Activated naive CD4-positive, alpha-beta T cell treated with anti-CD3 and anti-CD28 coated beads, Interleukin-2, amount 10 ng/mL, durations not matched to agents 7 days and 5 days (primary cell): ENCODE measurements around the gene PDP2.

Experiments
- CTCF ChIA-PET: fragments of 350-600 bp; sonication (Branson Sonifier 250); formaldehyde crosslinking; loops from one replicate; lab custom pipeline; 2021; ENCODE audit warnings: antibody characterized with exemption; lab: Charles Lee
- DNase-seq: peaks from one replicate; pipeline ENCODE4 v3.0.0-alpha.2; 2020
- H3K27ac Mint-ChIP-seq: one replicate; pipeline ENCODE4 v1.8.0; 2021; ENCODE audit warnings: mild to moderate bottlenecking, moderate library complexity, mixed read lengths
- H3K27me3 Mint-ChIP-seq: one replicate; pipeline ENCODE4 v1.8.0; 2021; ENCODE audit warnings: mild to moderate bottlenecking, mixed read lengths
- H3K36me3 Mint-ChIP-seq: one replicate; pipeline ENCODE4 v1.8.0; 2021; ENCODE audit warnings: mixed read lengths
- H3K4me1 Mint-ChIP-seq: one replicate; pipeline ENCODE4 v1.8.0; 2021; ENCODE audit warnings: mixed read lengths
- H3K4me3 Mint-ChIP-seq: one replicate; pipeline ENCODE4 v1.8.0; 2021; ENCODE audit warnings: mild to moderate bottlenecking, moderate library complexity, mixed read lengths
- H3K9me3 Mint-ChIP-seq: one replicate; pipeline ENCODE4 v1.8.0; 2021; ENCODE audit warnings: mixed read lengths

The PDP2 gene, protein sequence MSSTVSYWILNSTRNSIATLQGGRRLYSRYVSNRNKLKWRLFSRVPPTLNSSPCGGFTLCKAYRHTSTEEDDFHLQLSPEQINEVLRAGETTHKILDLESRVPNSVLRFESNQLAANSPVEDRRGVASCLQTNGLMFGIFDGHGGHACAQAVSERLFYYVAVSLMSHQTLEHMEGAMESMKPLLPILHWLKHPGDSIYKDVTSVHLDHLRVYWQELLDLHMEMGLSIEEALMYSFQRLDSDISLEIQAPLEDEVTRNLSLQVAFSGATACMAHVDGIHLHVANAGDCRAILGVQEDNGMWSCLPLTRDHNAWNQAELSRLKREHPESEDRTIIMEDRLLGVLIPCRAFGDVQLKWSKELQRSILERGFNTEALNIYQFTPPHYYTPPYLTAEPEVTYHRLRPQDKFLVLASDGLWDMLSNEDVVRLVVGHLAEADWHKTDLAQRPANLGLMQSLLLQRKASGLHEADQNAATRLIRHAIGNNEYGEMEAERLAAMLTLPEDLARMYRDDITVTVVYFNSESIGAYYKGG

GRCh38 chr16:66880288-66881013, at the start of gene PDP2:
Gene PDP2 (plus strand): TSS chr16:66880515. CDS start chr16:66884285, 3,770 bp downstream.
- H3K27ac Mint-ChIP-seq = peak within 1 kb of the TSS; percentile 89
- peak; percentile 96 for DNase-seq
- H3K4me3 Mint-ChIP-seq = peak within 1 kb of the TSS; percentile 99
- CTCF ChIA-PET = interaction anchor here (0.5 to 3.3 kb wide), 10 partner anchors 8 to 493 kb away, joined by 3 to 20 read pairs (median 4); partner anchors contain the start of gene NAE1
- no peaks in the 10 kb centered on the region for H3K9me3 Mint-ChIP-seq
- peaks cover 47% of the 10 kb centered on the region for H3K4me1 Mint-ChIP-seq
- H3K36me3 Mint-ChIP-seq = peaks cover 13% of the 10 kb centered on the region
- H3K27me3 Mint-ChIP-seq = peaks cover 6% of the 10 kb centered on the region

DNA sequence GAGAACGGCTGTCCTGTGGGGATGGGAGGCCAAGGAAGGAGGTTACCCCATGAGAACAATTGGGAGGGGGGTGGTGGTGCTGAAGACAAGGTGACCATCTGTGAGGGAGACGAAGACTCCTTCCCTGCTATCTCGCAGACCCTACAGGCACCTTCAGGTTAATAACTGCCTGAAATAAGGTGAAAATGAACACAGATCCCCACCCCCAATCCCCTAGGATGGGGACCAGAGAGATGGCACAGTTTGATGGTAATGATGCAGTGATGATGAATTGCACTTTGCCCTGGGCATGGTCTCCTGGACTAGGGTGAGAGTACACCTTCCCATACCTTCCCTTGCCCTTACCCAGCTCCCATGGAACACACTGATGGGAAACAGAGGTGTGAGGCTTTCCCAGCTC, 48.1 kb upstream of the PDP2 start:
- H3K4me3 Mint-ChIP-seq = no peak overlapping the region
- no peak for DNase-seq
- H3K36me3 Mint-ChIP-seq = peaks cover 10% of the 10 kb centered on the region
- no peak overlapping the region for H3K27ac Mint-ChIP-seq
- H3K4me1 Mint-ChIP-seq = peaks cover 29% of the 10 kb centered on the region
- H3K9me3 Mint-ChIP-seq = no peaks in the 10 kb centered on the region
- CTCF ChIA-PET = interaction anchor here (1.0 to 6.3 kb wide), 7 partner anchors 10 to 96 kb away, joined by 5 to 117 read pairs (median 12); partner anchors contain the start of genes CA7, DYNC1LI2 and PDP2
- peaks cover 4% of the 10 kb centered on the region for H3K27me3 Mint-ChIP-seq

- peaks cover 6% of the 10 kb centered on the region for H3K36me3 Mint-ChIP-seq
- CTCF ChIA-PET = interaction anchor here (2.8 to 6.3 kb wide), 4 partner anchors 10 to 36 kb away, joined by 20 to 117 read pairs (median 29); partner anchors contain the start of gene CA7
- DNase-seq = no peak
- H3K27me3 Mint-ChIP-seq = peaks cover 4% of the 10 kb centered on the region
- H3K4me3 Mint-ChIP-seq = no peak overlapping the region
- peaks cover 27% of the 10 kb centered on the region for H3K4me1 Mint-ChIP-seq
- no peak overlapping the region for H3K27ac Mint-ChIP-seq
- H3K9me3 Mint-ChIP-seq = no peaks in the 10 kb centered on the region
Observed at GRCh38 chr16:66832661-66833305, 47.5 kb upstream of the PDP2 start.

- H3K27me3 Mint-ChIP-seq = peaks cover 20% of the 10 kb centered on the region
- H3K4me1 Mint-ChIP-seq = peaks cover 10% of the 10 kb centered on the region
- no peak overlapping the region for H3K27ac Mint-ChIP-seq
- H3K4me3 Mint-ChIP-seq = no peak overlapping the region
- no peak for DNase-seq
- no peaks in the 10 kb centered on the region for H3K36me3 Mint-ChIP-seq
- no peaks in the 10 kb centered on the region for H3K9me3 Mint-ChIP-seq
- CTCF ChIA-PET = interaction anchor here (0.7 to 2.8 kb wide), 2 partner anchors 33 to 96 kb away, joined by 3 to 20 read pairs; no protein-coding TSS in a partner anchor
Observed at GRCh38 chr16:66834746-66835145, 45.6 kb upstream of the PDP2 start.

DNA sequence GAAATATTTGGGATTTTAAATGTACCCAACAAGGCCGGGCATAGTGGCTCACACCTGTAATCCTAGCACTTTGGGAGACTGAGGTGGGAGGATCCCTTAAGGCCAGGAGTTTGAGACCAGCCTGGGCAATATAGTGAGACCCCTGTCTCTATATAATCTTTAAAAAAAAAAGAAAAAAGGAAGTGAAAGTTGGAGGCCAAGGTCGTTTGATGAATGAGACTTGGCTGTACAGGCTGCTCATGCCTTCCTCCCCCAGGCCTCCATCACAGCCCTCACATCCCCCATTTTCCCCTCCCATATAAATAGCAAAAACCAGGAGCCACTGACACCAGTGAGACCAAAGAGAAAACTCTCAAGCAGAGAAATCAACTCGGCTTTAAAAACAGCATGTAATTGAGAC, 39.4 kb upstream of the PDP2 start:
- Mint-ChIP-seq H3K4me1 (peaks cover 9% of the 10 kb centered on the region), H3K36me3 (no peaks in the 10 kb centered on the region), H3K27me3 (peaks cover 68% of the 10 kb centered on the region), H3K27ac (no peak overlapping the region), H3K9me3 (no peaks in the 10 kb centered on the region), H3K4me3 (no peak overlapping the region)
- CTCF ChIA-PET = interaction anchor here (3.6 kb wide), 1 partner anchor 10 kb away, joined by 28 read pairs; the partner anchor contains the start of gene NAE1
- DNase-seq = no peak

GRCh38 chr16:66841366-66841765, 38.9 kb upstream of the PDP2 start:
- CTCF ChIA-PET = interaction anchor here (3.6 kb wide), 1 partner anchor 11 kb away, joined by 28 read pairs; the partner anchor contains the start of gene NAE1
- Mint-ChIP-seq H3K4me3 (no peak overlapping the region), H3K27ac (no peak overlapping the region), H3K9me3 (no peaks in the 10 kb centered on the region), H3K36me3 (no peaks in the 10 kb centered on the region), H3K27me3 (peaks cover 73% of the 10 kb centered on the region), H3K4me1 (peaks cover 9% of the 10 kb centered on the region)
- DNase-seq = no peak

DNA sequence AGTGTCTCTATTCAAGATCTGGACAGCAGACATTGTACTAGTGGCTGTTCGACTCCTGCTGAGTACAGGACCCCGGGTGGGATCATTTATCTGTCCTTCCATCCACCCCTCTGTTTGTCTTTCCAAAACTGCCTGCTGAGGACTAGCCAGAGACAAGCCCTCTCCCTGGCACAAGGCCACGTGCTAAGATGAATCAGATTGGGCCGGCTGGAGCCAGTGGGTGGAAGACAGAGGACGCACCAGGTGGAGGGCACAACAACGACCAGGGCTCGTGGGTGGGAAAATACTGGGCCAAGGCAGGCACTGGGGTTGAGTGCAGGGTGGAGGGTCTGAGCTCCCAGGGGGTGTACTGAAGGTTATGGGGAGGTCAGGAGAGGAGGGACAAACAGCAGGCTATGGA, 37.5 kb upstream of the PDP2 start:
- Mint-ChIP-seq H3K4me3 (no peak overlapping the region), H3K9me3 (no peaks in the 10 kb centered on the region)

DNA sequence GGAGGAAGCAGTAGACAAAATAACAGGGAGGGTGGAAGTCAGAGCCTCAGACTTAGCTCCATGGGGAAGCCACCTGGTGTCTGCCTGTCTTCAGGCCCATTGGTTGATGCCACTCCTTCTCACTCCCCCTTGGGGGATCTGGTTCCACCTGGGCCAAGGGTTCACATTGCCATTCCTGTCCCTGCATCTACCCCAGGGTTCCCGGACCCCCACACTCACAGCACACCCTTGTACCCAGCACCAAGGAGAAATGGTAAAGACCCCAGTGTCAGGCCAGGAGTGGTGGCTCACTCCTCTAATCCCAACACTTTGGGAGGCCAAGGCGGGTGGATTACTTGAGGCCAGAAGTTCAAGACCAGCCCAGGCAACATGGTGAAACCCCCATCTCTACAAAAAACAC, 37.1 kb upstream of the PDP2 start:
- DNase-seq = no peak
- Mint-ChIP-seq H3K36me3 (no peaks in the 10 kb centered on the region), H3K9me3 (no peaks in the 10 kb centered on the region), H3K4me1 (peaks cover 19% of the 10 kb centered on the region), H3K4me3 (no peak overlapping the region), H3K27ac (no peak overlapping the region), H3K27me3 (peaks cover 84% of the 10 kb centered on the region)
- CTCF ChIA-PET = interaction anchor here (0.7 to 8.7 kb wide), 4 partner anchors 13 to 25 kb away, joined by 3 to 44 read pairs (median 16); partner anchors contain the start of gene NAE1

More for the DNA sequence above, 37.5 kb upstream of the PDP2 start:
- no peak for DNase-seq
- CTCF ChIA-PET = interaction anchor here (0.6 to 3.6 kb wide), 4 partner anchors 12 to 235 kb away, joined by 3 to 28 read pairs (median 4); partner anchors contain the start of gene NAE1
- no peaks in the 10 kb centered on the region for H3K36me3 Mint-ChIP-seq
- peaks cover 15% of the 10 kb centered on the region for H3K4me1 Mint-ChIP-seq
- H3K27me3 Mint-ChIP-seq = peaks cover 85% of the 10 kb centered on the region
- no peak overlapping the region for H3K27ac Mint-ChIP-seq

DNA sequence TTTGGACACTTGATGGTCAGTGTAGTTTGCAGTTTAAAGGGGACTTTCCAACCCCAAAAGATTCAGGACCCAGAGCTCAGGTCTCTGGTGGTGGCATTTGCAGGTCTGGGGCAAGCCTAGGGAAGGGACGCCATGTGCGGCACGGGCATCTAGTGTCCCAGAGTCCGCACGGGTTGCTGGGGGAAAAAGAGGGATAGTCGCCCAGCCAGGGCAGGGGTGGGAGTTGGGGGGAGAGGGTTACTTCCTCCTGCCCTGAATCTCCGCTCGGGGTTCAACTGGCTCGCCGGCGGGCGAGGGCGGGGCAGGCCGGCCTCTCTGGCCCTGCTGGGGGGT, 36.3 kb upstream of the PDP2 start:
- Mint-ChIP-seq H3K4me1 (peaks cover 23% of the 10 kb centered on the region), H3K36me3 (no peaks in the 10 kb centered on the region), H3K4me3 (peak overlapping the region; percentile 45), H3K9me3 (no peaks in the 10 kb centered on the region), H3K27me3 (peaks cover 80% of the 10 kb centered on the region), H3K27ac (no peak overlapping the region)
- CTCF ChIA-PET = interaction anchor here (3.6 to 8.7 kb wide), 2 partner anchors 13 to 24 kb away, joined by 28 to 44 read pairs; partner anchors contain the start of gene NAE1
- no peak for DNase-seq

DNA sequence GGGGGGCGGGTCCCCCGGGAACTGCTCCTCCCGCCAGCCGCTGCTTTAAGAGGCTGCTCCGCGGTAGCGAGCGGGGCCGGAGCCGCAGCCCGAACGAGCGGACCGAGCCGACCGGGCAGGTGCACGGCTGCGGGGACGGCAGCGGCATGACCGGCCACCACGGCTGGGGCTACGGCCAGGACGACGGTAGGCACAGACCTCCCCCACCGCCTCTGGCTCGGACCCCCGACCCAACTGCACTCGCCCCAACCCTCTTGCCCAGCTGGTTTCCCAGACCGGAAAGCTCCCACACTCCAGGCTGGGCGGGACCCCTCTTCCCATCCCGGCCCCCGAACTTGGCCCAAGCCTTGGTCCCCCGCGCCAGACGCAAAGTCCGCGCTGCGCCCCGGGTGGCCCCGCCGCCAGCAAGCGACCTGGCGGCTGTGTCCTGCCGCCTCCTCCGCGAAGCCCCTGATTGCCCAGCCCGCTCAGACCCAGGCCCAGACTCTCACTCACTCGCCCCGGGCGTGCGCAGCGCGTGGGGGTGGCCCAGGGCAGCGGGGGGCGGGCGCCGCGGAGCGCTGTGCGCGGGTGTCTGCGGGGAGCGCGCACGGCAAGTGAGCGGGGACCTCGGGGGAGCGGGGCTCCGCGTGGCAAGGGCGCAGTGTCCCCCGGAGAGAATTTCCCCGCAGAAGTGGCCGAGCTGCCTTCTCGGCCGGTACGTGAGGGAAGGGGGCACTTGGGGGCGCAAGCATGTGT, 35.8 kb upstream of the PDP2 start, which contains the start of gene CA7:
CA7 (plus strand) TSS at position 73 of the 738 bp plus-strand sequence; CDS start at position 147, 74 bp downstream.
- no peak for DNase-seq
- Mint-ChIP-seq H3K27ac (no peak within 1 kb of the TSS), H3K36me3 (no peaks in the 10 kb centered on the region), H3K9me3 (no peaks in the 10 kb centered on the region), H3K4me1 (peaks cover 23% of the 10 kb centered on the region), H3K4me3 (peak within 1 kb of the TSS; percentile 45), H3K27me3 (peaks cover 74% of the 10 kb centered on the region)
- CTCF ChIA-PET = interaction anchor here (3.6 to 8.7 kb wide), 2 partner anchors 14 to 23 kb away, joined by 28 to 44 read pairs; partner anchors contain the start of gene NAE1

DNA sequence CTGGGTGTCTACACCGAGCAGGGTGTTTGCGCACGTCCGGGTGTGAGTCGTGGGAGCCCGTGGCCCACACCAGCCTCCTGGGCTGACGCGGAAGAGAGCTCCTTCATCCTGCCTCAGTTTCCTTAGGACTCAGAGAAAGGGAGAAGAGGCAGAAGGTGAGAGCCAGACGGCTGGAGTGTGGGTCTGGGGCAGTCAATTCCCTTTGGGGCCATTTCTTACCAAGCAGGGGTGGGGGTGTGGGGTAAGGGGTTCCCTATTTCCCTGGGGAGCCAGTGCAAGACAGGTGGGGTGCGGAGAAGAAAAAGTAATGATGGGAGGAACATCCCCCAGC, 35.3 kb upstream of the PDP2 start:
- Mint-ChIP-seq H3K27ac (no peak overlapping the region), H3K27me3 (peaks cover 72% of the 10 kb centered on the region), H3K4me3 (no peak overlapping the region), H3K4me1 (peaks cover 23% of the 10 kb centered on the region), H3K36me3 (no peaks in the 10 kb centered on the region), H3K9me3 (no peaks in the 10 kb centered on the region)
- CTCF ChIA-PET = interaction anchor here (8.7 kb wide), 1 partner anchor 23 kb away, joined by 44 read pairs; no protein-coding TSS in a partner anchor
- DNase-seq = no peak

- Mint-ChIP-seq H3K27ac (no peak overlapping the region), H3K4me1 (peaks cover 23% of the 10 kb centered on the region), H3K27me3 (peaks cover 73% of the 10 kb centered on the region), H3K36me3 (no peaks in the 10 kb centered on the region), H3K9me3 (no peaks in the 10 kb centered on the region), H3K4me3 (no peak overlapping the region)
- CTCF ChIA-PET = interaction anchor here (1.4 to 8.7 kb wide), 3 partner anchors 15 to 94 kb away, joined by 3 to 44 read pairs (median 30); partner anchors contain the start of gene NAE1
- no peak for DNase-seq
Observed at GRCh38 chr16:66845791-66846221, 34.5 kb upstream of the PDP2 start.
